SK-N-DZ (cell line): Measurements from ENCODE around the gene GCDH.
A peak's percentile ranks its signal among the peaks of the same experiment; 100 is the strongest.
"Not testable (repeated sequence)": the region's sequence is repeated elsewhere in the genome, so short reads cannot be mapped to it uniquely, and the experiment has no call there.

ENCODE experiments used
- DNase-seq: peaks from one replicate; pipeline ENCODE4 v3.0.0-alpha.2; 2015; ENCODE audit warnings: low spot score

GCDH gene

DNA sequence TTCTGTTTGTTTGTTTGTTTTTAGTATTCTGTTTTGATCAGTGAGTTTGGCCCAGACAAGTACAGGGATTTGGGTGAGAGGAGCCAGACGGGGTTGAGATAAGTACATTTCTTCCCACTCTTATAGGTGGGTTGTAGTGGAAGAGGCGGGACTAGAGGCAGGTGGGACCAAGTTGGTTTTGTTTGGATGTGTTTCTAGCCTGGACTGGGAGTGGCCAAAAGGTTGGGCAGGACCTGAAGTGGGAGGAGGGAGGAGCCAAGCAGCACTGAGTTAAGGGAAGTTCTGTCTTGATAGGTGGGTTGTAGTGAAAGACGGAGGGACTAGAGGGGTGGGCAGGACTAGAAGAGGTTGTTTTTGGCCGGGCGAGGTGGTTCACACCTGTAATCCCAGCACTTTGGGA is 18.7 kb upstream of the GCDH start:
- no peak for DNase-seq

DNA sequence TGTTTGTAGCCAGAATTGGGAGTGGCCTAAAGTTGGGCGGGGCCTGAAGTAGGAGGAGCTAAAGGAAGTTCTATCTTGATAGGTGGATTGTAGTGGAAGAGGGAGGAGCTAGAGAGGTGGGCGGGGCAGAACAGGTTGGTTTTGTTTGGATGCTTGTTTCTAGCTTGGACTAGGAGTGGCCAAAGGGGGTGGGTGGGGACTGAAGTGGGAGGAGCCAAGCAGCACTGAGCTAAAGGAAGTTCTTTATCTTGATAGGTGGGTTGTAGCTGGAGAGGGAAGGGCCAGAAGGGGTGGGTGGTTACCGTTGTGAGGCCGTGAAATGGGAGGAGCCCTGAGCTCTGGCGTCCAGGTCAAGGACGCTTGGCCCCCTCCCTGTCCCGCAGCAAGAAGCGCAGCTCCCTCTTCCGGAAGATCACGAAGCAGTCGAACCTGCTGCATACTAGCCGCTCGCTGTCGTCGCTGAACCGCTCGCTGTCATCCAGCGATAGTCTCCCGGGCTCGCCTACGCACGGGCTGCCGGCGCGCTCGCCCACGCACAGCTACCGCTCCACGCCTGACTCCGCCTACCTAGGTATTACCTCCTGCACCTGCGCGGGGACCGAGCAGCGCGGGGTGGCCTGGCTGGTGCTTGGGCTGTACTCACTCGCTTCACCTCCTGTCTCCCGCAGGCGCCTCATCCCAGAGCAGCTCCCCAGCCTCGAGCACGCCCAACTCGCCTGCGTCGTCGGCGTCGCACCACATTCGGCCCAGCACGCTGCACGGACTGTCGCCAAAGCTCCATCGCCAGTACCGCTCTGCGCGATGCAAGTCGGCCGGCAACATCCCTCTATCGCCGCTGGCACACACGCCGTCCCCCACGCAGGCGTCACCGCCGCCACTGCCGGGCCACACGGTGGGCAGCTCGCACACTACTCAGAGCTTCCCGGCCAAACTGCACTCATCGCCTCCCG is 17.7 kb upstream of the GCDH start:
- peak; percentile 53 for DNase-seq

DNA sequence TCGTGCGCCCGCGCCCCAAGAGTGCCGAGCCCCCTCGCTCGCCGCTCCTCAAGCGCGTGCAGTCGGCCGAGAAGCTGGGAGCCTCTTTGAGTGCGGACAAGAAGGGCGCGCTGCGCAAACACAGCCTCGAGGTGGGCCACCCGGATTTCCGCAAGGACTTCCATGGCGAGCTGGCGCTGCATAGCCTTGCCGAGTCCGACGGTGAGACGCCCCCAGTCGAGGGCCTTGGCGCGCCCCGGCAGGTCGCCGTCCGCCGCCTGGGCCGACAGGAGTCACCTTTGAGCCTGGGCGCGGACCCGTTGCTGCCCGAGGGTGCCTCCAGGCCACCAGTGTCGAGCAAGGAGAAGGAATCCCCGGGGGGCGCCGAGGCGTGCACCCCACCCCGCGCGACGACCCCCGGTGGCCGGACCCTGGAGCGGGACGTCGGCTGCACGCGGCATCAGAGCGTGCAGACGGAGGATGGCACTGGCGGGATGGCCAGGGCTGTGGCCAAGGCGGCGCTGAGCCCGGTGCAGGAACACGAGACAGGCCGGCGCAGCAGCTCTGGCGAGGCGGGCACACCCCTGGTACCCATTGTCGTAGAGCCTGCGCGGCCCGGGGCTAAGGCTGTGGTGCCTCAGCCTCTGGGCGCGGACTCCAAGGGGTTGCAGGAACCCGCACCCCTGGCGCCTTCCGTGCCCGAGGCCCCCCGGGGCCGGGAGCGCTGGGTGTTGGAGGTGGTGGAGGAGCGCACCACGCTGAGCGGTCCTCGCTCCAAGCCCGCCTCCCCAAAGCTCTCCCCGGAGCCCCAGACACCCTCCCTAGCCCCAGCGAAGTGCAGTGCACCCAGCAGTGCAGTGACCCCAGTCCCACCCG is 16.8 kb upstream of the GCDH start:
- DNase-seq, result no peak

DNA sequence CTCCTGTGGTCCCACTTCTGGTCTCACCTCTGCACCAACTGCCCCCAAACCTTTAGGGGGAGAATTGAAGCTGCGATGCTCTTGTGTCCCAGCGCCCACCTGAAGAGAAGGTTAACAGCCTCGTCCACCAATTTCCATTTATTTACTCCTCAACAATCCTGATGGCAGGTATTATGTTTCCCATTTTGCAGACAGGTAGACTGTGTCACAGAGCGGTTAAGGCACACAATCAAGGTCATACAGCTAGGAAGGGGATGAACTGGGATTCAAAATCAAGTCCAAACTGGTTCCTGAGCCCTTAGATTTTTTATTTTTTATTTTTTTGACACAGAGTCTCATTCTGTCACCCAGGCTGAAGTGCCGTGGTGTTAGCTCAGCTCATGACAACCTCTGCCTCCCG is 15.9 kb upstream of the GCDH start:
- DNase-seq, result no peak

DNA sequence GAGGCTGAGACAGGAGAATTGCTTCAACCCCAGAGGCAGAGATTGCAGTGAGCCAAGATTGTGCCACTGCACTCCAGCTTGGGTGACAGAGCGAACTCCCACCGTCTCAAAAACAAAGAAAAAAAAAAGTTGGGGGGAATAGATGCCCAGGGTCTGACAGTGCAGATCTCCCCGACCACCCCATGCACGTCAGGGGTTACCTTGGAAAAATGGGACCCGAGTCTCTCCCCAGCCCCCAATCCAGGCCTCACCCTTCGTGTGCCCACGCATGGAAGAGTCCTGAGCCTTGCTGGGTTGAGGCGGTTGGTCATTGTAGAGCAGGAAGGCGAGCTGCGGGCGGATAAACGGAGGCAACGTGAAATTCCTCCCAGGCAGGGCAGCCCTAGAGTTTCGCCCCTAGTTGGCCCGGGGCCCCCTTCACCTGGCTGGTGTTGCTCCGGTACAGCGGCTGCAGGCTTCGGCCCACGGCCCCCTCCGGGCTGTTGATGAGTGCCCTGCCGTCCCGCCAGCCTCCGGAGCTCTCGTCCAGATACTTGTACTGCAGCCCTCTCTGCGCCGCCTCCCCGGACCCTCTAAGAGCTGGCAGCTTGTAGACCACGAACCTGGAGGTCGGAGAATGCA is 10.3 kb upstream of the GCDH start:
- DNase-seq, result no peak

DNA sequence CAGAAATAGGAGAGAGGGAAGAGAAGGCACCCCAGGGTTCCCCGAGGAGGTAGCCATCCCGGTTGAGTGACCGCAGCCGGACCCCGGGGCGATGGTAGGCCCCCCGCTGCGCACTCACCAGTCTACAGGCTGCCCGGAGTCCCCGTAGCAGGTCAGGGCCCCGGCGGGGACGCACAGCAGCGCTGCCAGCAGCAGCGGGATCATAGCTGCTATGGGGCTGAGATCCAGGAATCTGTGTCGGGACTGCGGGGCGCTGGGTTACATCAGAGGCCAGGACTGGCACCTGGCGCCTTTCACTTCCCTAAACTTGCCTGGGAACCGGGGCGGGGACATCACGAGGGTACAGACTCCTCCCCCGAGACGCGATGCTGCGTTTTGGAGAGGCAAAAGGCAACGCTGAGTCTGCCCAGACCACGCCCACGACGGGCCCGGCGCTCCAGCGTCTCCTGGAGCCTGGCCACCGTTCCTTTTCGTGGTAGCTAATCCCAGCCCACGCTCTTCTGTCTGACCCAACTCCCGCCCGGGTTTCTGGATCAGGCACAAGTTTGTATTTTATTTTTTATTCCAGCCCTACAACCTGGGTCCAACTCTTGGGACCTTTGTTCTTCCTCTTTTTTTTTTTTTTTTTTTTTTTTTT is 9.7 kb upstream of the GCDH start, which contains the start of gene DNASE2:
TSS of gene DNASE2 (minus strand) at position 278 of the 637 bp plus-strand sequence. CDS start at position 204, 74 bp downstream.
- peak; percentile 91 for DNase-seq

DNA sequence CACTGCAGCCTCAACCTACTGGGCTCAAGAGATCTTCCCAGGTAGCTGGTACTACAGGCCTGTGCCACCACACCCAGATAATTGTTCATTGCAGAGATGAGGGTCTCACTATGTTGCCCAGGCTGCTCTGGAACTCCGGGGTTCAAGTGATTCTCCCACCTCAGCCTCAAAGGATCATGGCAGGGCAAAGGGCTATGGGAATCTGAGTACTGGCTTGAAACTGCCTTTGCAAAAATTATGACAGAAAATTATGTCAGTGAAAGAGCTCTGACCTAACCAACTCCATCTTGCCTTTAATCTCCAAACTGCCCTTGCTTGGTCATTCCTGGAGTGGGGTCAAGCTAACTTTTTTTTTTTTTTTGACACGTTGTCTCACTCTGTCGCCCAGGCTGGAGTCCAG is 8.4 kb upstream of the GCDH start:
- no peak for DNase-seq

DNA sequence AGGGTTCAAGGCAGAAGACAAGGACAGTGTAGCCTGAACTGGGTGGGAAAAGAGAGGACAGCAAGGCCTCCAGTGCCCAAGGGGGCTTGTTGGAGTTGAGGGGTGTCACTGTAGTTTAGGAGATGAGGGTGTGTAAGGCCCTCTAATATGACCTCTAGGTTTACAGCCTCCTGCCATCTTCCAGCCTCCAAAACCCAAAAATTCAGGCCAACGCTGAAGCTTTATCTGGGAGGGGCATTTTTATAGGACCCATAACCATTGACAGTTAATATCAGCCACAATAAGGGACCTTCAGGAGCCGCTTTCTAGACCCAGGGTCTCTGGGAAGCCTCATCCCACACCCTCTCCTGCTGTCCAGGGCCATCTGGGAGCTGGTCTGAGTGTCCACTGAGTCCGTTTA is 6.8 kb upstream of the GCDH start:
- DNase-seq, result no peak

DNA sequence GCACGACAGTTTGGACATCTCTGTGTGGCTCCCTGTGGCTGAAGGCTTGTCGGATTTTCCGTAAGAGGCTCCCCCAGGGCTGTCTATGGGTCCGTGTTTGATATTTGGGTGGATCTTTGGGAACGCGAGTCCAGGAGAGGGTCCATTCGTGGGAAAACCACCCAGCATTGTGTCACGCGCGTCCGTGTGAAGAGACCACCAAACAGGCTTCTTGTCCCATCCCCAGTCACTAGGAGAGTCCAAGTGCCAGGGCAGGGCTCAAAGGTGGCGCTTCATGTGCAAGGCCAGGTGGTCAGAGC is 6.4 kb upstream of the GCDH start:
- DNase-seq, result no peak

DNA sequence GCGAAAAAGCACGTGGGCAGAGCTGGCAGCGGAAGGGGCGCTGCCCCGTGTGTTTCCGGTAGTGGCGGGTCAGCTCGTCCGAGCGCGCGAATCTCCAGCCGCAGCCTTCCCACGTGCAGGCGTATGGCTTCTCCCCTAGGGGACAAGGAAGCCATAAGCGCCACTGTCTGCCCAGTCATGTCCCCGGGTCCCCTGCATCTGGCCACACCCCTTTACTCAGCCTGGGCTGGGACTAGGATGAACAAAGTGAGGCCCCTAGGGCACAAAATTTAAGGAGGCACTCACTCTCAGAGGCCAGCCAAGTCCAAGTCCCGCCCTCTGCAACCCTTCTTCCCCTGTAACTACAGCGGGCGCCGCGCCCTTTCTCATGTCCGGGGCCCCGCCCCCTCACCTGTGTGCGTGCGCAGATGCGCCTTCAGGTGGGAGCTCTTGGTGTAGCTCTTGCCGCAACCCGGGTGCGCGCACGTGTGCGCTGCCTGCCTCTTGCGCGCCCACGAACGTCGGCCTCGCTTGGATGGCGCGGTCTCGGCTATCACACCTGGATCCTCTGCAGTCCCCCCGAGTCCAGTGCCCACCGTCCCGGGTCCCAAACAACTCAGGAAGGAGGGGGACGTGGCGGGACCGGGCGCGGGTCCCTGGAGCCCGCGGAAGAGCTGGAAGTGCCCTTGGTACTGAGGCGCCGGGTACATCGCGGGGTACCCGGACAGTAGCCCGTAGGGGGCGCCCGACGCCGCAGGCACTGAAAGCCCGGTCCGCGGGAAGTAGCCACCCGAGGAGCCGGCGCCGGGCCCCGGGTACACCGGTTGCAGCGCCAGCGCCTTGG is 5.8 kb upstream of the GCDH start:
- peak; percentile 64 for DNase-seq

DNA sequence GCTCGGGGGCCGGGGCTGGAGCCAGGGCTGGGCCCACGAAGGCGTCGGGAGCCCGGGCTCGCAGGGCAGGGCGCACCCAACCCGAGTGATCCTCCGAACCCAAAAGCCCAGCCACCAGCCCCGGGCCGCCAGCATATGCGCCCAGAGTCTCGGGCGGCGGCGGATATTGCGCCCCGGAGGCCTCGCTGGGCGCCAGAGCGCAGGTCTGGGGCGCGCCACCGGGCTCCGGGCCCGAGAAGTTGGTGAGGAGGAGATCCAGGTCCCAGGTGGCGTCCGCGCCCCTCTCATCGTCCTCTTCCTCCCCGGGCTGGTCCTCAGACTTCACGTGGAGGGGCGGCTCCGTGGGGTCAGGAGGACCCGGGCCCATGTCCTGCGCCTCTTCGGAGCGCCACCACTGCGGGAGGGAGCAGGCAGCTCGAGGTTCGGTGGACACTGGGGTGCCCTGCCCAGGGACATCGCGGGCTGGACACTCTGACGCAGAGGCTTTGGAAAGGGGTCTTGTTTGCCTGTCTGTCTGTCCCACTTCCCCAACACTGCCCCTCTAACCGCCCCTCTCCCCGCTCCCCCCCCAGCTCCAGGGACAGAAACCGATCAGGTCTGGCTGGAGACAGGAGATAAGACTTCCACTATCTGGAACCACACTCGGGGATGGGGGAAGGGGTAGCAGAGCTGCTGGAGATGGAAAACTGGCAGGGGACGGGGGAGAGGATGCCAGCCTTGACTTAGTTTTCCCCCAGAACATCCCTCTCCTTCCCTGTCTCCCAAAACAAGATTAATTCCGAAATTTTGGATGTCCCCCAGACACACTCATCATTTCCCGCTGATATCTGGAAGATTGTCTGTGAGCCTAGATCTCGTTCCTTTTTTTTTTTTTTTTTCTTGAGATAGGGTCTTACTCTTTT is 5.0 kb upstream of the GCDH start:
- no peak for DNase-seq

DNA sequence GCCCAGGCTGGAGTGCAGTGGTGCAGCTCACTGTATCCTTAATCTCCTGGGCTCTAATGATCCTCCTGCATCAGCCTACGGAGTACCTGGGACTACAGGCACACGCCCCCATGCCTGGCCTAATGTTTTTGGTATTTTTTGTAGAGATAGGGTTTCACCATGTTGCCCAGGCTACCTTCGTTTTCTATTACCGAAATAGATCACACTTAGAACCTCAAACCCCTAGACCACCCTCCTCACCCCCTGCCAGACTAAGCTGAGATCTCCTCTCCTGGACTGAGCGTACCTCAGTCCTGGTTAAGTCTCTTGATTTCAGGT is 4.3 kb upstream of the GCDH start:
- DNase-seq, result no peak

DNA sequence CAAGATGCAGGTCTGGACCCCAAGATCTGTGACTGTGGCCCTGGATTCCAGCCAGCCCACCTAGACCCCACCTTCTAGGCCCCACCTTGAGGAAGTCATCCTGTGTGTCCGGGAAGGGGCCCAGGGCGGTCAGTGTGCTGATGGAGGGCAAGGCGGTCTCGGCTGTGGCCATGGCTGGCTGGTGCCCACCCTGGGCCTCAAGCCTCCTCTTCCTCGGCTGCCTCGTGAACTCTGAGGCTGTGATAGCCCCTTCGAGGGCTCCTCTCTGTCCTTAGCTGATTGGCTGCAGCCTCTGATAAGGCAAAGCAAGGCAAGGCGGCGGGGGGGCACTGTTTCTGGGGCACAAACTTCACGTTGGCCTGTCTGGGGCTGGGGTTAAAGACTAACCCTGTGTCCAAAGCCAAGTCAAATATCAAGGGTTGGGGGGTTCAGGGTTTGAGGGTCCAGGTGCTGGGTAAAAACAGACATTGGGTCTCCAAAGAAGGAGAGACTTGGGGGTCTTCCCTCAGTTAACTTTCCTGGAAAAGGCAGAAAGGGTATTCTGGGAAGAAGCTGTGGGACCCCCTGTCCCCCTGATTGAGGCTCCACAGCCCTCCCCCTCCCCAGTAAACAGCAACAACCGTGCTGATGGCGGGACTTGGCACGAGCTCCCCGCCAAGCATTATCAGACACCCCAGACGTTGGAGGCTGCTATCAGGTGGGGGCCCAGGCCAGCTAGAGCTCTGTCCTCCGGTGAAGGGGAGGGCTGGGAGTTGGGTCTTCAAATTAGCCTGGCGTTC is 3.8 kb upstream of the GCDH start, which contains the start of gene KLF1:
TSS of gene KLF1 (minus strand) at position 233 of the 779 bp plus-strand sequence. CDS start at position 172, 61 bp downstream.
- DNase-seq, result no peak

DNA sequence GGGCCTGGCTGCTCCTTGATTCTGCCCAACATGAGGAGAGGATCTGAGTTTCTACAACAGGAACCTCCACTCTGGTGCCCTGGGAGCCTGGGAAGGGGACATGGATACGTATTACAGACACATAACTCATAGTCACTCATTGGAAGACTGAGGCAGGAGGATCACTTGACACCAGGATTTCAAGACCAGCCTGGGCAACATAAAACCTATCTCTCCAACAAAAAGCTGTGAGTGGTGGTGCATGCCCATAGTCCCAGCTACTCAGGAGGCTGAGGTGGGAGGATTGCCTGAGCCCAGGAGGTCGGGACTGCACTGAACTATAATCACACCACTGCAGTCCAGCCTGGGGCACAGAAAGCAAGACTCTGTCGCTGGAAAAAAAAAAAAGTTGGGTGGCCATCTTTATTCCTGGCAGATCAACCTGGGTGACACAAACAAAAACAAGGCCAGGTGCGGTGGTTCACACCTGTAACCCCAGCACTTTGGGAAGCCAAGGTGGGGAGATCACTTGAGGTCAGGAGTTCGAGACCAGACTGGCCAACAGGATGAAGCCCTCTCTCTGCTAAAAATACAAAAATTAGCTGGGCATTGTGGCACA is 2.9 kb upstream of the GCDH start:
- no peak for DNase-seq

DNA sequence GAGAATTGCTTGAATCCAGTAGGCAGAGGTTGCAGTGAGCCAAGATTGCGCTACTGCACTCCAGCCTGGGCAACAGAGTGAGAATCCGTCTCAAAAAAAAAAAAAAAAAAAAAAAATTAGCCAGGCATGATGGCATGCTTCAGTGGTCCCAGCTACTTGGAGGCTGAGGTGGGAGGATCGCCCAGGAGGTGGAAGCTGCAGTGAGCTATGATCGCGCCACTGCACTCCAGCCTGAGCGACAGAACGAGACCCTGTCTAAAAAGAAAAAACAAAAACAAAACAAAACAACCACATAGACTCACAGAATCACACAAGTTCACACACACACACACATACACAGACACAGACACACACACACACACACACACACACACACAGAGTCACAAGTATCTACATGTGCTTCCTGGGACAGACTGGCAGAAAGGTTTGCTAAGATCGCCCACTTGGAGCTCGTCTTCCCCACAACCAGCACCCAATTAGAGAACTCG is 617 bp upstream of the GCDH start:
- DNase-seq, result not testable (repeated sequence)

DNA sequence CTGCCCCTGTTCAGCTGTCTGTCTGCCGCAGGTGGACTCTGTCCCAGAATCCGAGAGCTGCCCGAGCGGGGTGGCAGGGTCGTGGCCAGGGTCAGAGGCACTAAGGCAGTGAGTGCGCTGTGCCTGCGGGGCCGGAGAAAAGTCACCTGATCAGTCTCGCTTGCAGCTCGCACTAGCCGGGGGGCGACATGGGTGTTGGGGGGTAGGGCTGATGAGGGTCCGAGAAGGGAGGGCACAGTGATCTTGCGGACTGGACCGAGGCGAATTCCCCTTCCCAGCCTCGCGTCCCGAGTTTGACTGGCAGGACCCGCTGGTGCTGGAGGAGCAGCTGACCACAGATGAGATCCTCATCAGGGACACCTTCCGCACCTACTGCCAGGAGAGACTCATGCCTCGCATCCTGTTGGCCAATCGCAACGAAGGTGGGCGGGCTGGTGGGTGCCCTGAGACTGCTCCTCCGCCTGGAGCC is 627 bp downstream of the GCDH start:
- no peak for DNase-seq

DNA sequence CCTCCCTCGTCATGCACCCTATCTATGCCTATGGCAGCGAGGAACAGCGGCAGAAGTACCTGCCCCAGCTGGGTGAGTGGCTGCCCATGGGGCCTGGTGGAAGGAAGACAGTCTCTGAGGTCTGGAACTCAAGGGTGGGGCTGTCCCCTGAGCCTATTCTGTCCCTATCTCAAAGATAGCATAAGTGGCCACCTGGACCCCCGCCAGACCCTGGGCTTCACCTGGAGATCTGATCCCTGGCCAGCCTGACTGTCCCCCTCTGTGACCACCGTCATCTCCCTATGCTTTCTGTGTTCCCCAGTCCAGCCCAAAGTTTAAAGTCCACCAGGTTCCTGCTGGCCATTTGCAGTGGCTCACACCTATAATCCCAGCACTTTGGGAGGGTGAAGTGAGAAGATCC is 2.6 kb downstream of the GCDH start:
- no peak for DNase-seq

DNA sequence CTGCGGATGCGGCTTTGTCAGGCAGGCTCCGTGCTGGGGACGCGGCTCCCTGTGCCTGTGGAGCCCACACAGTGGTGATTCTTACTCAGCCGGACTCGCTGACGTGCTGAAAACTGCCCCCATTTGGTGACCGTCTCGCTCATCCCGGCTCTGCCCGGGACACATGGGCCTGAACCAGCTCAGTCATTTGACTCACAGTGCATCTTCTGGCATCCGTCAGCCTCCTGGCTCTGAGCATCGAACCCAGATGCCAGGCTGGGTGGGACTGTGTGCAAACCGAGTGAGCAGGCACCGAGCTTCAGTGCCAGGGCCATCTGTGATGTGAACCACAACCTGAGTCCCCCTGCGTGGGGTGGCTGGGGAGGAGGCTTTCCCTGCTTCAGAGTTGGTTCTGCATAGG is 5.5 kb downstream of the GCDH start:
- no peak for DNase-seq
